Inferior parietal cortex (tissue), 1 donor: Measurements from ENCODE around the gene GRIN1.

ENCODE experiments used
- DNase-seq: peaks from one replicate; pipeline ENCODE4 v3.0.0-alpha.2; 2016; ENCODE audit errors: extremely low spot score

GRIN1 gene

DNA sequence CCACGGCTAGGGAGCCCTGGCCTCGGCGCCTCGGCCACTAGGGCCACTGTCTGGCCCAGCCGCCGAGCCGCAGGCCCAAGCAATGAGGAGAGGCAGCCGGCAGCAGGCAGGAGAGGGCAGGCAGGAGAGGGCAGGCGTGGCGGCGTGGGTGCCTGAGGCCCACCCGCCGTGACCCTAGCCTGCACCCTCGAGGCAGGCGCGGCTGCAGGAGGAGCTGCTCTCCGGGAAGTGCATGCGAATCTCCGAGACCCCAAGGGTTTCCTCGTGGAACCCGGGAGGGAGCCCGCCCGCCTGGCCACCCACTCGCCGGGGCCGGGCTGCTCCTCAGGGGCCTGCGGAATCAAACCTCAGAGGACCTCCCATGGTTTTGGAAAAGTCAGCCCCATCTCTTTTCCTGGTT, 9.3 kb downstream of the GRIN1 start:
- DNase-seq, result no peak

DNA sequence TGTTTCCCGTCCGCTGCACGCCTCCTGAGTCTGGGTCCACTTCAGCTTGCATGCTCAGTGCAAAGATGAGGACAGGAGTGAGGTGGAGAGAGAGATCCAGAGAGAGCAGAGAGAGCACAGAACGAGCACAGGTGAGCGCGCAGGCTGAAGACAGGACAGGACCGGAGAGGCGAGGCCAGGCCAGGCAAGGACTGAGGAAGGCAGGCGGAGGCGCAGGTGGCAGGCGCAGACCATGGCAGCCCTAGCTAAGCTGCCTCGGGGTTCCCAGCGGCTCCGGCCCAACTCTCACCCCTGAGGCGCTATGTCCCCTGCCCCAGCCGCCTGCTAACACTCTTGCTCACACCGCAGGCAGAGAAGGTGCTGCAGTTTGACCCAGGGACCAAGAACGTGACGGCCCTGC, 9.7 kb downstream of the GRIN1 start:
- no peak for DNase-seq

DNA sequence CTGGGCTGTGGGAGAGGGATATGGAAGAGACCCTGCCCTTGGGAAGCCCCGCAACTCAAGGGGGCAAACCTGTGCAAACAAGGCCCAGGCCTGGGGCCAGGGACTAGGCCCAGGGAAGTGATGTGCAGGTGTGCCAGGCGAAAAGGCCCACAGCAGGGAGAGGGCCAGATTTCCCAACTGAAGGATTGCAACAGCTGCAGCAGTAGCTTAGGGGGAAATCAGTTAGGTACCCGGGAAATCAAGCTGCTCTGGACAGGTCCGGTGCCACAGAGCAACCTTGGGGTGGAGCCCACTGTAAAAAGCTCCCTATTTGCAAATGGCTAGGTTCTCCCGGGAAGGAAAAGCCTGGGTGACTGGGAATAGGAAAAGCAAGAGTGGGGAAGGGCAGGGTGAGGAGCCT, 10.4 kb downstream of the GRIN1 start:
- no peak for DNase-seq

- DNase-seq, result no peak
Observed at GRCh38 chr9:137149942-137150616, 11.1 kb downstream of the GRIN1 start.

DNA sequence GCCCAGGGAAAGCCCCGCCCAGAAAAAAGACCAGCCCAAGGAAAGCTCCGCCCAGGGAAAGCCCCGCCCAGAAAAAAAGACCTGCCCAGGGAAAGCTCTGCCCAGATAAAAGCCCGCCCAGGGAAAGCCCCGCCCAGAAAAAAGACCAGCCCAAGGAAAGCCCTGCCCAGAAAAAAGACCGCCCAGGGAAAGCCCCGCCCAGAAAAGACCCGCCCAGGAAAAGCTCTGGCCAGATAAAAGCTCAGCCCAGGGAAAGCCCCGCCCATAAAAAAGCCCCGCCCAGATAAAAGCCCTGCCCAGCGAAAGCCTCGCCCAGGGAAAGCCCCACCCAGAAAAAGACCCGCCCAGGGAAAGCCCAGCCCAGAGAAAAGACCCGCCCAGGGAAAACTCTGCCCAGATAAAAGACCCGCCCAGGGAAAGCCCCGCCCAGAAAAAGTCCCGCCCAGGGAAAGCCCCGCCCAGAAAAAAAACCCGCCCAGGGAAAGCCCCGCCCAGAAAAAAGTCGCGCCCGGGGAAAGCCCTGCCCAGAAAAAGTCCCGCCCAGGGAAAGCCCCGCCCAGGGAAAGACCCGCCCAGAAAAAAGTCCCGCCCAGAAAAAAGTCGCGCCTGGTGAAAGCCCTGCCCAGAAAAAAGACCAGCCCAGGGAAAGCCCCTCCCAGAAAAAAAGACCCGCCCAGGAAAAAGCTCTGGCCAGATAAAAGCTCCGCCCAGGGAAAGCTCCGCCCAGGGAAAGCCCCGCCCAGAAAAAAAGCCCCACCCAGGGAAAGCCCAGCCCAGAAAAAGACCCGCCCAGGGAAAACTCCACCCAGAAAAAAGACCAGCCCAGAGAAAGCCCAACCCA, 11.9 kb downstream of the GRIN1 start:
- DNase-seq, result no peak

- DNase-seq, result no peak
Observed at GRCh38 chr9:137152844-137153405, 14.0 kb downstream of the GRIN1 start.

DNA sequence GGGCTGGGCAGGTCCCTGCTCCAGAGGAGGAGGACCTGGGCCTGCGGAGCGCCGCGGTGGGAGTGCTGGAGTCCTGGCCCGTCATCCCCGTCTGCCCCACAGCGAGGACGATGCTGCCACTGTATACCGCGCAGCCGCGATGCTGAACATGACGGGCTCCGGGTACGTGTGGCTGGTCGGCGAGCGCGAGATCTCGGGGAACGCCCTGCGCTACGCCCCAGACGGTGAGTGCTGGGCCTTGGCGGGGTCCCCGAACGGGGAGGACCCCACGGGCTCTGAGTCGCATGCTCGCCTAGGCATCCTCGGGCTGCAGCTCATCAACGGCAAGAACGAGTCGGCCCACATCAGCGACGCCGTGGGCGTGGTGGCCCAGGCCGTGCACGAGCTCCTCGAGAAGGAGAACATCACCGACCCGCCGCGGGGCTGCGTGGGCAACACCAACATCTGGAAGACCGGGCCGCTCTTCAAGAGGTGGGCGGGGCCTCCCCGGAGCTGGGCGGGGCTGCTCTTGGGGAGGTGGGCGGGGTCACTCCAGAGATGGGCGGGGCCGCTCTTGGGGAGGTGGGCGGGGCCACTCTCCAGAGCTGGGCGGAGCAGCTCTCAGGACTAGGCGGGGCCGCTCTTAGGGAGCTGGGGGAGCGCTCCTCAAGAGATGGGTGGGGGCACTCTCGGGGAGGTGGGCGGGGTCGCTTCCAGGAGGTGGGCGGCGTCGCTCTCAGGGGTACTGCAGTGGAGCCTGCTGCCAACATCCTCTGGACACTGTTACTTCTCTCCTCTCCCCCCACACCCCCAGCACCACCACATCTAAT, 17.8 kb downstream of the GRIN1 start:
- DNase-seq, result no peak

- no peak for DNase-seq
Observed at GRCh38 chr9:137157618-137158415, 18.9 kb downstream of the GRIN1 start.

DNA sequence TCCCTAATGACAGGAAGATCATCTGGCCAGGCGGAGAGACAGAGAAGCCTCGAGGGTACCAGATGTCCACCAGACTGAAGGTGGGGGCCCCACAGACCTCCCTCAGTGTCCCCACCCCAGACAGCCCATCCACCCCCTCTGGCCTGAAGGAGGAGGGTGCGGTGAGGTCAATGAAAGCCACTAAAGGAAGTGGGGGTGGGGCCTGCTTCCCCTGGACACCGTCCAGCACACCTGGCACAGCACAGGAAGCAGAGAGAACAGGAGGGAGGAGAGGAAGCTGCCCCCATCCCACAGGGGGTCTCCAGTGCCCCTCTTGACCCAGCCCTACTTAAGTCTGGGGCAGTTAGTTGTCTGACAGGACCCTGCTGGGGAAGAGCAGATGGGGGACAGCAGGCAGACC, 19.7 kb downstream of the GRIN1 start:
- no peak for DNase-seq

DNA sequence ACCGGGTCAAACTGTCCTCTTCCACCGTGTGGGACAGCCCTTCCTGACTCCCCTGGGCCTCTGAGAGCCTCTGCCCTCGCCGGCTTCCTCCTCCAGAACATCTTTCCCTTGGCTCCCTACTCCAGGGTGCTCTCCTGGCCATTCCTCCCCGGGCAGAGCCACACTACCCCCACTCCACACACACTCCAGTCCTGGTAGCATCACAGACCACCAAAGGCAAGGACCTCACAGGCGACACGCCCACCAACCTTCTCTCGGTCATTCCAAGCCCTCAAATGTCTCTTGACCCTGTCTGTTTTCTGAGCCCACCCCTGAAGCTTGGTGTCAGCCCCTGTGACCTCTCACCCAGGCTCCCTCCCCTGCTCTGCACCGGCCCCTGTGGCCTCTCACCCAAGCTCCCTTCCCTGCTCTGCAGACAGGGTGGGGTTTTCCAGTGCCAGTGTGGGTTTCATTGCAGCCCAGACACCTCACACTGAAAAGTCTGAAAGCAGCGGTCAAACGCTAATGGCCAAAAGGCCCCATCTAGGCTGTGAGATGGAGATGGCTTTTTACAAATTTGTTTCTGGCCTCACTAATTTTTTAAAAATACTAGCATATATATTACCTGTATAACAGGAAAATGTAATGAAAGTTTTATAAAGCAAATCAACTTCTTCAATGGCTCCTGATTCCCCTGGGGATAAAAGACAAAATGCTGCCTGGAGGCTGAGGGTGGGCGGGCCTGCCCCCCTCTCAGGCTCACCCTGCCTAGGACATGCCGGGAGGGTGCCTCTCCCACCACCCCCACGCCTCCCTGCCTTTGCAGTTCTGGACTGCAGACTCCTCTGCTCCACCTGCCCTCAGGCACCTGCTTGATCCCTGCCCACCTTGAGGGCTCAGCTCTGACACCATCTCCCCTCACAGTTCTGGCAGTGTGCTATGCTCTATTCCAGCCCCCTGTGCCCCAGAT, 20.4 kb downstream of the GRIN1 start:
- DNase-seq, result no peak

DNA sequence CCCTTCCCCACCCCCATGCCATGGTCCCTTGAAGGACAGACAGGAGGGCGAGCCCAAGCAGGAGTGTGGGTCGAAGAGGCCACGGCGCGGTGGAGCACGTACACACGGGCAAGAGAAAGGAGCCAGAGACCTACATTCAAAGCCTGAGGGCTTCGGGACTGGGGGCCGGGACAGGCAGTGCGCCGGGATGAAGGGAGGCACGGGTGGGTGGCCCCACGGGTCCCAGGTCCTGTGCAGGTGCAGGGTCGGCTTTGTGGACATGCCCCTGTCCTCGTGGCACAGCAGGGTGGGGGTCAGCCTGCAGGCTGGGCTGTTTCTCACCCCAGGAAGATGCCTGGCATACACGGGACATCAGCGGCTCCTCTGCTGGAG, 21.1 kb downstream of the GRIN1 start:
- no peak for DNase-seq

GRCh38 chr9:137160716-137161557, 22.0 kb downstream of the GRIN1 start:
- DNase-seq, result no peak

DNA sequence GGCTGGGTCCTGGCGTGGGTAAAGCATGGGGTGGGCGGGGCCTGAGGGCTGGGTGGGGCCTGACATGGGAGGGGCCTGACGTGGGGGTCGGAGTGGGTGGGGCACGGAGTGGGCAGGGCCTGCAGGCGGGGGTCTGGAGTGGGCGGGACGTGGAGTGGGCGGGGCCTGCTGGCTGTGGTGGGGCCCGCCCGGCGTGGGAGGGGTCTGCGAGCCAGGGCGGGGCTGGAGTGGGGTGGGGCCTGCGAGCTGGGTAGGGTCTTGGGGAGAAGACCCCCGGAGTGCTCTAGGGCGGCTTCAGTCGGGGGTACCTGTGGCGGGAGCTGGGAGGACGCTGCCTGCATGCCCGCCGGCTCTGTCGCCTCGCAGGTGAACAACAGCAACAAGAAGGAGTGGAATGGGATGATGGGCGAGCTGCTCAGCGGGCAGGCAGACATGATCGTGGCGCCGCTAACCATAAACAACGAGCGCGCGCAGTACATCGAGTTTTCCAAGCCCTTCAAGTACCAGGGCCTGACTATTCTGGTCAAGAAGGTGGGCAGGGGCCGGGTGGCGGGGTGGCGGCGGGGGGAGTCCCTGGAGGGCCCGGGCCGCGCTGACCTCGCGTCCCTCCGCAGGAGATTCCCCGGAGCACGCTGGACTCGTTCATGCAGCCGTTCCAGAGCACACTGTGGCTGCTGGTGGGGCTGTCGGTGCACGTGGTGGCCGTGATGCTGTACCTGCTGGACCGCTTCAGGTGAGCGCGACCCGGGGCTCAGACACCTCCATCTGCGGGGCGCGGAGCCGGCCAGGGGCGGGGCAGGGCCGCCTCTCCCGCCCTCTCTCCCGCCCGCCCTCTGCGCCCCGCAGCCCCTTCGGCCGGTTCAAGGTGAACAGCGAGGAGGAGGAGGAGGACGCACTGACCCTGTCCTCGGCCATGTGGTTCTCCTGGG, 22.9 kb downstream of the GRIN1 start:
- DNase-seq, result no peak

DNA sequence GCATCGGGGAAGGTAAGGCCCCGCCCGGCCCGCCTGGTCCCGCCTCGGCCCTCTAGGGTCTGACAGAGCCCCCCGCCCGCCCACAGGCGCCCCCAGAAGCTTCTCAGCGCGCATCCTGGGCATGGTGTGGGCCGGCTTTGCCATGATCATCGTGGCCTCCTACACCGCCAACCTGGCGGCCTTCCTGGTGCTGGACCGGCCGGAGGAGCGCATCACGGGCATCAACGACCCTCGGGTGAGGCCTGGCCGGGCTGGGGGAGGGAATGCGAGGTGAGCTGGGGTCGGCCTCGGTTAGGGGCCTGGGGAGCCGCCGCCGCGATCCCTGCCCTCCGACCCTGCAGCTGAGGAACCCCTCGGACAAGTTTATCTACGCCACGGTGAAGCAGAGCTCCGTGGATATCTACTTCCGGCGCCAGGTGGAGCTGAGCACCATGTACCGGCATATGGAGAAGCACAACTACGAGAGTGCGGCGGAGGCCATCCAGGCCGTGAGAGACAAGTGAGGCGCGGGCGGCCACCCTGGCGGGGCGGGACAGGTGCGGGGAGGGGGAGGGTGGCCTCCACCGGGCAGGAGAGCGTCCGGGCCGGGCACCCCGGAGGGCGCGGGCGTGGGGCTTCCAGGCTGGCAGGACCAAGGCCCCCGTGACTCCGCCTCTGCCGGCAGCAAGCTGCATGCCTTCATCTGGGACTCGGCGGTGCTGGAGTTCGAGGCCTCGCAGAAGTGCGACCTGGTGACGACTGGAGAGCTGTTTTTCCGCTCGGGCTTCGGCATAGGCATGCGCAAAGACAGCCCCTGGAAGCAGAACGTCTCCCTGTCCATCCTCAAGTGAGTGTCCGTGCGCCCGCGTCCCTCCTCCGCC, 23.8 kb downstream of the GRIN1 start:
- DNase-seq, result no peak

DNA sequence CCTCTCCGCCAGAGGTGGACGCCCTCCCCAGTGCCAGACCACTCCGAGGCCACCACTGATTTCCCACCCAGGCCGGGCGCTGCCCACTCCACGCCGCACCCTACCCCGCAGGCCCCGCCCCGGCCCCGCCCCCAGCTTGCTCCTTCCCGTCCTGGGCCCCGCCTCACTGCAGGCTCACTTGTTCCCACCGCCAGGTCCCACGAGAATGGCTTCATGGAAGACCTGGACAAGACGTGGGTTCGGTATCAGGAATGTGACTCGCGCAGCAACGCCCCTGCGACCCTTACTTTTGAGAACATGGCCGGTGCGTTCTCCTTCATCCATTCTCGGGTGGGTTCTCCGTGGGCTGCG, 24.4 kb downstream of the GRIN1 start:
- no peak for DNase-seq

DNA sequence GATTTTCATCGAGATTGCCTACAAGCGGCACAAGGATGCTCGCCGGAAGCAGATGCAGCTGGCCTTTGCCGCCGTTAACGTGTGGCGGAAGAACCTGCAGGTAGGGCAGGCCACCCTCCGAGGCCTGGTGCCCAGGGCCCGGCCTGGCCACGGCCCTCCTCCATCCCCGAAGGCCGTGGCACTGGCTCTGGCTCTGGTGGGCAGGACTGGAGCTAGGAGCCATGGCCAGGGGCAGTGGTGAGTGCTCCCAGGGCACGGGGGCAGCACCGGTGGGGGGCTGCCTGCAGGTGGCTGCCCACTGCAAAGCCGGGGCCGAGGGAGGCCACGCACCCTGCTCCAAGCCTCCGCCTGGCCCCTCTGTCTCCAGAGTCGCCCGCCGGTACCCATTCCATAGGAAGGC, 24.9 kb downstream of the GRIN1 start:
- no peak for DNase-seq
